Esophagus squamous epithelium (tissue), 5 donors: Measurements from ENCODE around the gene ANGPTL1. TPM values are rescaled to one million over a fixed set of nuclear protein-coding genes. Genes with fewer than 3 reads are reported as not detected.
A peak's percentile ranks its signal among the peaks of the same experiment; 100 is the strongest.
"Not testable (repeated sequence)": the region's sequence is repeated elsewhere in the genome, so short reads cannot be mapped to it uniquely, and the experiment has no call there.

Experiments used
- DNase-seq: peaks from one replicate; lab custom pipeline; 2025; lab: John Stamatoyannopoulos, UW
- H3K27ac ChIP-seq, 4 donors: fragments of 200-600 bp; sonication (generic); one replicate each; pipeline ENCODE4 v1.5.1; 2016 to 2019; ENCODE audit warnings: mild to moderate bottlenecking in 1 of 4
- H3K27me3 ChIP-seq, 4 donors: fragments of 200-600 bp; sonication (generic); 1 replicate in 3 of 4; 2 replicates in 1 of 4; pipeline versions ENCODE4 v1.5.1 to v1.6.0; 2017 to 2021; ENCODE audit warnings: antibody characterized with exemption in 1 of 4
- H3K36me3 ChIP-seq, 3 donors: fragments of 200-600 bp; sonication (generic); one replicate each; pipeline ENCODE4 v1.5.1; 2016 to 2019
- H3K4me1 ChIP-seq, 3 donors: fragments of 200-600 bp; sonication (generic); one replicate each; pipeline ENCODE4 v1.5.1; 2017 to 2019
- H3K4me3 ChIP-seq, 4 donors: fragments of 200-600 bp; sonication (generic); 1 replicate in 3 of 4; 2 replicates in 1 of 4; pipeline ENCODE4 v1.5.1; 2016 to 2019; ENCODE audit warnings: mild to moderate bottlenecking in 2 of 4, moderate library complexity in 1 of 4
- H3K9me3 ChIP-seq, 3 donors: fragments of 200-600 bp; sonication (generic); one replicate each; pipeline ENCODE4 v1.5.1; 2016 to 2019
- POLR2A ChIP-seq, 4 donors: fragments of 450-650 bp; IDR thresholded peaks; one replicate each; pipeline ENCODE4 v1.6.1; 2017; ENCODE audit warnings: antibody characterized with exemption in 4 of 4, mild to moderate bottlenecking in 4 of 4, moderate library complexity in 3 of 4
- WGBS, 2 donors: methylation state at CpG; one replicate each; pipeline ENCODE4 v1.1.5; 2018; 5-methylcytosine and 5-hydroxymethylcytosine counted together
- intact Hi-C: fragments of 100-400 bp; cut with DNase I; formaldehyde crosslinking; loops from one replicate; pipeline ENCODE4 v1.15.0; 2022
- total RNA-seq, 4 donors: library from RNA; depleted of rRNA; stranded (reverse); fragments of >200 nt; gene quantifications; one replicate each; pipeline ENCODE4 v1.1.0, GENCODE V29; 2016
- TF ChIP-seq, protein P1 (sequence below), 6 experiments: fragments of 450-650 bp in 4 of 6; fragments of 200-600 bp in 2 of 6; sonication (generic) in 2 of 6; IDR thresholded peaks; one replicate each; pipeline ENCODE4 v1.5.1; 2016 to 2019; ENCODE audit warnings: antibody characterized with exemption in 6 of 6, mild to moderate bottlenecking in 4 of 6, moderate library complexity in 4 of 6
- donor health status: DM: yes; HTN: yes; CAD: no.

ANGPTL1 gene
- total RNA-seq, 4 donors from 2014 or later = 1.4 to 61.6 (median 11.3) TPM

DNA sequence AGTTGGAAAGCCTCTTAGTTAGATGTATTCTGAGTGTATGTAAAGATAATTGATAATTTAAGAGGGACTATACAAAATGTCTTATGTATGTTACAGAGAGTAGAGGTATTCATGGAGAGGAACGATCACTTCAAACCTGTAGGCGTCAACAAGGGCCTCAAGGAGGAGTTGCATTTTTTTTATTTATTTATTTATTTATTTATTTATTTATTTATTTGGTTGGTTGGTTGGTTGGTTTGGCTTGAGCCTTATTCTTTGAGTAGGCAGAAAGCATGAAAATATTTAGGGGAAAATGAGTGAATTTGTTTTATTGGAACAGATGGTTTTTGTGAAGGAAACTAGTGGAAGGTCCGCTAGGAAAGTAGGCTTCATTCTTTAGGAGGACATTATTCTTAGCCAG lies 8.5 kb downstream of the ANGPTL1 start:
- intact Hi-C loops = no loop called here
- DNase-seq = no peak
- TF ChIP-seq, protein P1, sequence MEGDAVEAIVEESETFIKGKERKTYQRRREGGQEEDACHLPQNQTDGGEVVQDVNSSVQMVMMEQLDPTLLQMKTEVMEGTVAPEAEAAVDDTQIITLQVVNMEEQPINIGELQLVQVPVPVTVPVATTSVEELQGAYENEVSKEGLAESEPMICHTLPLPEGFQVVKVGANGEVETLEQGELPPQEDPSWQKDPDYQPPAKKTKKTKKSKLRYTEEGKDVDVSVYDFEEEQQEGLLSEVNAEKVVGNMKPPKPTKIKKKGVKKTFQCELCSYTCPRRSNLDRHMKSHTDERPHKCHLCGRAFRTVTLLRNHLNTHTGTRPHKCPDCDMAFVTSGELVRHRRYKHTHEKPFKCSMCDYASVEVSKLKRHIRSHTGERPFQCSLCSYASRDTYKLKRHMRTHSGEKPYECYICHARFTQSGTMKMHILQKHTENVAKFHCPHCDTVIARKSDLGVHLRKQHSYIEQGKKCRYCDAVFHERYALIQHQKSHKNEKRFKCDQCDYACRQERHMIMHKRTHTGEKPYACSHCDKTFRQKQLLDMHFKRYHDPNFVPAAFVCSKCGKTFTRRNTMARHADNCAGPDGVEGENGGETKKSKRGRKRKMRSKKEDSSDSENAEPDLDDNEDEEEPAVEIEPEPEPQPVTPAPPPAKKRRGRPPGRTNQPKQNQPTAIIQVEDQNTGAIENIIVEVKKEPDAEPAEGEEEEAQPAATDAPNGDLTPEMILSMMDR (IDR thresholded peaks at IDR 0.05) = no peak
- Histone ChIP-seq H3K4me1 (peaks cover 0 to 4% (median 0%) of the 10 kb centered on the region in 3 donors), H3K27ac (no peak overlapping the region), H3K4me3 (peak overlapping the region in 1 of 4 donors; percentile 29), H3K36me3 (peaks cover 0 to 9% (median 0%) of the 10 kb centered on the region in 3 donors), H3K27me3 (no peaks in the 10 kb centered on the region), H3K9me3 (no peaks in the 10 kb centered on the region)
- 87 to 95% methylated on average over 3 of the region's 3 CpGs for WGBS, 2 donors

DNA sequence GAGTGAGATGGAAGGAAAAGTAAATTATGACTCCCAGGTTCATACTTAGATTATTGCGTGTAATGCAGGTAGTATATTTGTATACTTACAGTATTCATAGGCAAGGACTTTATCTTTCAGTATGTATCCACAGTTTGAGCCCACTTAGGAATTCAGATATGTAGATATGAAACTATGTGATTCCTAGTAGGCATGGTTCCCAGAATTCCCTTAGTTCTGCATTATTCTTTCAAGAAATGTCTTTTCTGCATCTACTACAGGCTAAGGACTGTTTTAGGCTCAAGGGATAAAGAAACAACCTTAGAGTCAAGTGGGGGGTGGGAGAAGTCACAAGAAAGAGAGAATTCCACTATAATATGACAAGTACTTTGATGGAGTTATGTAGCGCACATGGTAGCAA lies 13.8 kb downstream of the ANGPTL1 start:
- 87 to 98% methylated on average over 2 of the region's 2 CpGs for WGBS, 2 donors
- intact Hi-C loops = no loop called here
- TF ChIP-seq, protein P1 (IDR thresholded peaks at IDR 0.05) = no peak
- TF ChIP-seq POLR2A (IDR thresholded peaks at IDR 0.05) = no peak
- Histone ChIP-seq H3K4me1 (no peaks in the 10 kb centered on the region), H3K36me3 (peaks cover 0 to 4% (median 0%) of the 10 kb centered on the region in 3 donors), H3K9me3 (no peaks in the 10 kb centered on the region), H3K27me3 (no peaks in the 10 kb centered on the region), H3K4me3 (no peak overlapping the region), H3K27ac (no peak overlapping the region)
- no peak for DNase-seq

DNA sequence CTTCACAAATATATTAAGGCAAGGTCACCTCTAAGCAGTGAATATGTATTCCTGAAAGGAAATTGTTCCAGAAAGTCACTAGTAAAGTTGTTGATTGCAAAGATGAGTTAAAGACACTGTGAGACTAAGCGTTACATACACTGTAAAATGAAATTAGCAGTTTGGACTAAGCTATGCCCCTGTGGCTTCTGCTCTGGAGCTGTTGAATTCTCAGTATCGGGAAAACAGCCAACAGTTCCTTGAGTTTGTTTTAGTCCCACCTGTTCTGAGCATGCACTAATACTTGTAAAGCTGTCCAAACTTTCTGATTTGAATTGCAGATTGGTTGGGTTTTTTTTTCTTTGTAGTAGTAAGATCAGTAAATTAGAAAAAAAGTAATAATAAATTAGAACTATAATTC lies 21.0 kb downstream of the ANGPTL1 start:
- H3K27ac ChIP-seq = no peak overlapping the region
- 84 to 91% methylated on average over 2 of the region's 2 CpGs for WGBS, 2 donors
- peaks cover 0 to 15% (median 0%) of the 10 kb centered on the region in 3 donors for H3K36me3 ChIP-seq
- no peak for TF ChIP-seq POLR2A (IDR thresholded peaks at IDR 0.05)
- TF ChIP-seq, protein P1 (IDR thresholded peaks at IDR 0.05) = no peak
- no peaks in the 10 kb centered on the region for H3K4me1 ChIP-seq
- intact Hi-C loops = no loop called here
- DNase-seq = no peak
- no peak overlapping the region for H3K4me3 ChIP-seq
- H3K27me3 ChIP-seq = no peaks in the 10 kb centered on the region
- no peaks in the 10 kb centered on the region for H3K9me3 ChIP-seq

DNA sequence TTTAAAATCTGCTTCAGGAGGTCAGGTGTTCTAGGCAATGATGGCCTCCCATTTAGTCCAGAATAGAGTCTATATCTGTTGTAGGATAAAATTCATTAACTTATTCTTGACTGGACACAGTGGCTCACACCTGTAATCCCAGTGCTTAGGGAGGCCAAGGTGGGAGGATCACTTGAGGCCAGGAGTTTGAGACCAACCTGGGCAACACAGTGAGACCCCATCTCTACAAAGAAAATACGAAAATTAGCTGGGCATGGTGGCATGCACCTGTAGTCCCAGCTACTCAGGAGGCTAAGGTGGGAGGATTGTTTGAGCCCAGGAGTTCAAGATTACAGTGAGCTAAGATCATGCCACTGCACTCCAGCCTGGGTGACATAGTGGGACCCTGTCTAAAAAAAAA lies 23.0 kb downstream of the ANGPTL1 start:
- intact Hi-C loops, H3K9me3 ChIP-seq, H3K27me3 ChIP-seq, H3K27ac ChIP-seq, H3K4me1 ChIP-seq, DNase-seq, H3K4me3 ChIP-seq: not testable (repeated sequence)
- 86 to 87% methylated on average over 1 of the region's 1 CpG for WGBS, 2 donors
- H3K36me3 ChIP-seq = peaks cover 0 to 15% (median 0%) of the 10 kb centered on the region in 3 donors

DNA sequence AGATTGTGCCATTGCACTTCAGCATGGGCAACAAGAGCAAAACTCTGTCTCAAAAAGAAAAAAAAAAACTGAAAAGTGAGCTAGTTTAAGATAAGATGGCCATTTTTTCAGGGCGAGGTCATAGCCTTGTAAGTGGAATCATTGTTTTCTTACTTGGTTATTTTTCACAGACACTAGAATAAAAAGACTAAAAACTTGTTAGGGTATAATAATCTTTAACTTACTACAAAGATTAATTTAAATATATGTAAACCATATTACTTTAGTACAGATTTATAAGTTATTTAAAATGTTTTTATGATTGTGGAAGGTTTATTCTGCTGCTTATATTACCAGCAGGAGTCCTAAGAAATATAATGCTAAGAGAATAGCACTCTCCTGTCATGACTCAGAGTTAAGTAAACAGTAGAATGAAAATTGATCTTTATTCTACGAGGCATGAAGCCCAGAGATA lies 23.5 kb downstream of the ANGPTL1 start:
- Histone ChIP-seq H3K27me3 (no peaks in the 10 kb centered on the region), H3K27ac (no peak overlapping the region), H3K4me3 (no peak overlapping the region), H3K4me1 (no peaks in the 10 kb centered on the region), H3K9me3 (no peaks in the 10 kb centered on the region), H3K36me3 (peaks cover 0 to 13% (median 0%) of the 10 kb centered on the region in 3 donors)
- no peak for DNase-seq
- no peak for TF ChIP-seq POLR2A (IDR thresholded peaks at IDR 0.05)
- TF ChIP-seq, protein P1 (IDR thresholded peaks at IDR 0.05) = no peak
- WGBS, 2 donors = 55 to 57% methylated on average over 2 of the region's 2 CpGs
- intact Hi-C loops = no loop called here

DNA sequence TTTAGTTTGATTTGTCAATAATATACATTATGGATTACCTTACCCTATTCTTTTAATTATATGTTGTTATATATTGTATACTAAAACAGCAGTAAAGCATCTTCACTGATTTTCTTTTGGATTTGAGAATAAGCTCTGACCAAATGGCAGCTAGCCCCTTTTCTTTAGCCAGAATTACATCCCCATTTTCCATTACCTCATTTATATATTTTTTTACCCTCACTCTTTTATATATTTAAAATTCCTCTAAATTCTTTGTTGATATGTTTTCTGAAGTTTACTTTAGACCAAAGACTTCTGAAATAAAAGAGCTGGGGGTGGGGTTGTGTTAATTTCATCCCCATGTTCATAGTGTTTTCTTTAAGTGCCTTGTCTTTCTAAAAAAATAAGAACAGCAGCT lies 24.6 kb downstream of the ANGPTL1 start:
- no peak overlapping the region for H3K27ac ChIP-seq
- H3K36me3 ChIP-seq = peaks cover 0 to 3% (median 0%) of the 10 kb centered on the region in 3 donors
- DNase-seq = no peak
- no peak for TF ChIP-seq POLR2A (IDR thresholded peaks at IDR 0.05)
- TF ChIP-seq, protein P1 (IDR thresholded peaks at IDR 0.05) = no peak
- no peaks in the 10 kb centered on the region for H3K27me3 ChIP-seq
- H3K4me1 ChIP-seq = no peaks in the 10 kb centered on the region
- no peak overlapping the region for H3K4me3 ChIP-seq
- intact Hi-C loops = no loop called here
- no peaks in the 10 kb centered on the region for H3K9me3 ChIP-seq
